Measurements from ENCODE around the gene TAX1BP1.

TAX1BP1 gene

DNA sequence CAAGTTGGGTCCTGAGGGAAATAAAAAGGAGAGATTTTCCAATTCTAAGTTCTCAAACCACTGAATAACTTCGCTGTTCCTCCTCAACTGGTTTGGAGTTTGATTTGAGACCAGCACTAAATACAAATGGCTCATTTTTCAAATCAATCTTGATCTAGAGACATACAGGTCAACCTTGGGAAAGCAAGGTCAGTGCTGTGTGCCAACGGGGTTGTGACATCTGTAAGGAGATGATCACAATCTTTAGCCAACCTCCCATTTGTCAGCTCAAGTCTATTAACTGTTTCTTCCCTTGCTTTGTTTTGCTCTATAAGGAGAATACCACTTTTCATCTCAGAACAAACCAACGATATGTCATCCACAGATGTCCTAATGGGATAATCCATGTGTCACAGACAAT lies 131.1 kb downstream of the TAX1BP1 start:
- Histone ChIP-seq H3K36me3 (replicated peaks; ENCODE audit: insufficient read depth, low read length) (no peaks in the 10 kb centered on the region), H3K27ac (ENCODE audit: low read length) (no peak overlapping the region), H3K4me2 (ENCODE audit: low read depth, low read length) (no peak overlapping the region), H4K20me1 (ENCODE audit: insufficient read depth, low read length) (no peaks in the 10 kb centered on the region), H3K4me1 (ENCODE audit: low read length) (no peaks in the 10 kb centered on the region), H3K79me2 (ENCODE audit: low read length) (no peaks in the 10 kb centered on the region), H3K9me3 (replicated peaks; ENCODE audit: insufficient read depth, low read length) (no peaks in the 10 kb centered on the region), H2AFZ (ENCODE audit: low read length) (no peak overlapping the region), H3K9me2 (replicated peaks; ENCODE audit: insufficient read depth, low read length) (no peaks in the 10 kb centered on the region), H3K27me3 (replicated peaks; ENCODE audit: insufficient read depth, low read length) (no peaks in the 10 kb centered on the region), H3F3A (ENCODE audit: insufficient read depth, low read length) (no peaks in the 10 kb centered on the region), H3K9ac (ENCODE audit: low read length) (no peak overlapping the region), H3K4me3 (ENCODE audit: low read length) (no peak overlapping the region)
- DNase-seq = no peak
- TF ChIP-seq EZH2phosphoT487 (IDR thresholded peaks at IDR 0.05; ENCODE audit: low read length) (no peak), EZH2 (optimal IDR thresholded peaks at IDR 0.05; ENCODE audit: low read depth, low read length) (no peak)
- TF ChIP-seq, protein P1, sequence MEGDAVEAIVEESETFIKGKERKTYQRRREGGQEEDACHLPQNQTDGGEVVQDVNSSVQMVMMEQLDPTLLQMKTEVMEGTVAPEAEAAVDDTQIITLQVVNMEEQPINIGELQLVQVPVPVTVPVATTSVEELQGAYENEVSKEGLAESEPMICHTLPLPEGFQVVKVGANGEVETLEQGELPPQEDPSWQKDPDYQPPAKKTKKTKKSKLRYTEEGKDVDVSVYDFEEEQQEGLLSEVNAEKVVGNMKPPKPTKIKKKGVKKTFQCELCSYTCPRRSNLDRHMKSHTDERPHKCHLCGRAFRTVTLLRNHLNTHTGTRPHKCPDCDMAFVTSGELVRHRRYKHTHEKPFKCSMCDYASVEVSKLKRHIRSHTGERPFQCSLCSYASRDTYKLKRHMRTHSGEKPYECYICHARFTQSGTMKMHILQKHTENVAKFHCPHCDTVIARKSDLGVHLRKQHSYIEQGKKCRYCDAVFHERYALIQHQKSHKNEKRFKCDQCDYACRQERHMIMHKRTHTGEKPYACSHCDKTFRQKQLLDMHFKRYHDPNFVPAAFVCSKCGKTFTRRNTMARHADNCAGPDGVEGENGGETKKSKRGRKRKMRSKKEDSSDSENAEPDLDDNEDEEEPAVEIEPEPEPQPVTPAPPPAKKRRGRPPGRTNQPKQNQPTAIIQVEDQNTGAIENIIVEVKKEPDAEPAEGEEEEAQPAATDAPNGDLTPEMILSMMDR (IDR thresholded peaks at IDR 0.05; ENCODE audit: low read length) = no peak

DNA sequence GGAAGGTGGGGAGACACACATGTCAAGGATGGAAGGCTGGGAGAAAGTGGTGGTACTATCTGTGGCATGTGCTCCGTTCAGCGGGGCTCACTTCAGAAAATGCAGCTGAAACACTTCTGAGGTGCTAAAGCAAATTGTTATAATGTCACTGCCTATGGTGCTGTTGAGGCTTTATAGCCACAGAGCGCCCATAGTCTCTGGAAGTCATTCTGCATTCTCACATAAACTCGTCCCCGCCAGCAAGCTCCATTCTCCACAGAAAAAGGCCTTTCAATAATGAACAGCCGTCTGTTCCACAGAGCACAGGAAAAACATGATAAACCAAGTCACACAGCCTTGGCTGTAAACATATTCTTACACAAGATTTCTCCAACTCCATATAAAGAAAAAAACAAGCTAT lies 131.9 kb downstream of the TAX1BP1 start:
- H3K27ac ChIP-seq (ENCODE audit: low read length) = no peak overlapping the region
- H2AFZ ChIP-seq (ENCODE audit: low read length) = no peak overlapping the region
- H3F3A ChIP-seq (ENCODE audit: insufficient read depth, low read length) = no peaks in the 10 kb centered on the region
- no peaks in the 10 kb centered on the region for H3K27me3 ChIP-seq (replicated peaks; ENCODE audit: insufficient read depth, low read length)
- no peaks in the 10 kb centered on the region for H3K9me3 ChIP-seq (replicated peaks; ENCODE audit: insufficient read depth, low read length)
- no peaks in the 10 kb centered on the region for H3K36me3 ChIP-seq (replicated peaks; ENCODE audit: insufficient read depth, low read length)
- TF ChIP-seq, protein P1 (IDR thresholded peaks at IDR 0.05; ENCODE audit: low read length) = no peak
- TF ChIP-seq EZH2phosphoT487 (IDR thresholded peaks at IDR 0.05; ENCODE audit: low read length) = no peak
- TF ChIP-seq EZH2 (optimal IDR thresholded peaks at IDR 0.05; ENCODE audit: low read depth, low read length) = no peak
- no peak overlapping the region for H3K9ac ChIP-seq (ENCODE audit: low read length)
- no peak for DNase-seq
- H3K79me2 ChIP-seq (ENCODE audit: low read length) = no peaks in the 10 kb centered on the region
- H3K4me3 ChIP-seq (ENCODE audit: low read length) = no peak overlapping the region
- no peaks in the 10 kb centered on the region for H3K4me1 ChIP-seq (ENCODE audit: low read length)
- no peaks in the 10 kb centered on the region for H4K20me1 ChIP-seq (ENCODE audit: insufficient read depth, low read length)
- no peaks in the 10 kb centered on the region for H3K9me2 ChIP-seq (replicated peaks; ENCODE audit: insufficient read depth, low read length)
- no peak overlapping the region for H3K4me2 ChIP-seq (ENCODE audit: low read depth, low read length)

DNA sequence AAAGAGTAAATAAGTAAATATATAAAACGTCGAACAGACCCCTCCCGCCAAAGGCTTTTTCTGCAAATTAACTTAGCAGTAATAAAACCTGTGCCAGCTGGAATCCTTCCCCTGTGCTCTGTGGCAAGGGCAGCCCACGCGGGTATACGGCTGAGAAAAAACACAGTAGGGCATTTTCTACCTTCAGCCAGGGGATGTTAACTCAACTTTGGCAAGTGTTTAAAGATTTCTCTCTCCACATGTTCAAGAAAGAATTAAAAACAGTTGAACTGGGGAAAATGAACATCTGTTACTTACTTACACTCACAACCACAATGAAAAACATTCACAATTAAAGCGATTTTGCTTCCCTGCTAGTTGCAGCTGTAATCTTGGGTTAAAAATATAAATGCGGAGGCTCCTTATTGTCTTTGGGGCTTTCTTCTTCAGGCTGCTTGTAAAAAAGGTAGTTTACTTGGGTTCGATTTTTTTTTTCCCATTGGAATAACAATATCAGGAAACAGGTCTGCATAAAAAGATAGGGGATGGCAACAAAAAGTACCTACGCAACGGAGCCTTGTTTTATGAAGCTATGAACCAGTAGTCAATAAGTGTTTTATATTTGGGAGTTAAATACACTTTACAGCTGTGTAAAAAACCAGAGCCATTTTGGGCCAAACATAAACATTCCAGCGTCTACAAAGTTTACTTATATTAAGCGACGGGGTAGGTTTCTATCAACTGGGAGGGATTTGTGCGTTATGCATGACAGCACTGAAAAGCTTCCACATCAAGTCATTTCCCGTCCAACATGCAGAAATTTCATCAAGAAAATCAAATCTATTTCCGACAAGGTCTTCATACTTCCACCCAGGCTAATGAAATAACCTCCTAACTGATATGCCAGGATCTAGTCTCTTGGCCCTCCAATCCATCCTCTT lies 132.7 kb downstream of the TAX1BP1 start:
- TF ChIP-seq EZH2 (optimal IDR thresholded peaks at IDR 0.05; ENCODE audit: low read depth, low read length) = no peak
- no peak for TF ChIP-seq EZH2phosphoT487 (IDR thresholded peaks at IDR 0.05; ENCODE audit: low read length)
- TF ChIP-seq, protein P1 (IDR thresholded peaks at IDR 0.05; ENCODE audit: low read length) = no peak
- no peaks in the 10 kb centered on the region for H3K79me2 ChIP-seq (ENCODE audit: low read length)
- no peak overlapping the region for H3K9ac ChIP-seq (ENCODE audit: low read length)
- H2AFZ ChIP-seq (ENCODE audit: low read length) = no peak overlapping the region
- H3K4me3 ChIP-seq (ENCODE audit: low read length) = no peak overlapping the region
- H3K4me1 ChIP-seq (ENCODE audit: low read length) = no peaks in the 10 kb centered on the region
- H3K9me2 ChIP-seq (replicated peaks; ENCODE audit: insufficient read depth, low read length) = no peaks in the 10 kb centered on the region
- no peak overlapping the region for H3K4me2 ChIP-seq (ENCODE audit: low read depth, low read length)
- no peaks in the 10 kb centered on the region for H3K27me3 ChIP-seq (replicated peaks; ENCODE audit: insufficient read depth, low read length)
- H4K20me1 ChIP-seq (ENCODE audit: insufficient read depth, low read length) = no peaks in the 10 kb centered on the region
- no peaks in the 10 kb centered on the region for H3K36me3 ChIP-seq (replicated peaks; ENCODE audit: insufficient read depth, low read length)
- DNase-seq = no peak
- H3K9me3 ChIP-seq (replicated peaks; ENCODE audit: insufficient read depth, low read length) = no peaks in the 10 kb centered on the region
- H3K27ac ChIP-seq (ENCODE audit: low read length) = no peak overlapping the region
- H3F3A ChIP-seq (ENCODE audit: insufficient read depth, low read length) = no peaks in the 10 kb centered on the region

All from MM.1S (cell line).